ENCODE measurements around the gene SVEP1. TPM values are rescaled to one million over a fixed set of nuclear protein-coding genes. Genes with fewer than 3 reads are reported as not detected.

The SVEP1 gene
- total RNA-seq, 2 donors from 2014 or later: 12.7 to 20.0 TPM

DNA sequence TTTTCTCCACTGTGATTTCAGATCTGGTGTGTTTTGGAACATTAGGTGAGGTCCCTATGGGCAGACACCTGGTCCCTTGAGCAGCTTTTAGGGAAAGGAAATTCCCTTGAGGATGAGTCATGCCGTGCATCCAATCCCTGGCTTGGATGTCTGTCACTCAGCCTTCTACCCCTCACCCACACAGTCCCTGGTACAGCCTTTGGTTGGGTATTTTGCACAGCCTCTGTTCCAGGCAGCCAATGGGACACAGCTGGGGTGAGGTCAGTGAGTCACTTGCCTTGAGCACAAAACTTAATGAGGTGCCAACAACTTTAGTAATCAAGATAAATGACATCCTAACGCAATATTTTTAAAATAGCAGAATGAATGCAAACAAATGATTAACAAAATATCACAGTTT lies 22.7 kb upstream of the SVEP1 start:
- no peaks in the 10 kb centered on the region for H3K27me3 ChIP-seq
- H3K36me3 ChIP-seq: no peaks in the 10 kb centered on the region
- H3K9me3 ChIP-seq: no peaks in the 10 kb centered on the region
- H3K4me1 ChIP-seq: no peaks in the 10 kb centered on the region
- no peak for DNase-seq (ENCODE audit: low spot score)
- TF ChIP-seq, protein P1, sequence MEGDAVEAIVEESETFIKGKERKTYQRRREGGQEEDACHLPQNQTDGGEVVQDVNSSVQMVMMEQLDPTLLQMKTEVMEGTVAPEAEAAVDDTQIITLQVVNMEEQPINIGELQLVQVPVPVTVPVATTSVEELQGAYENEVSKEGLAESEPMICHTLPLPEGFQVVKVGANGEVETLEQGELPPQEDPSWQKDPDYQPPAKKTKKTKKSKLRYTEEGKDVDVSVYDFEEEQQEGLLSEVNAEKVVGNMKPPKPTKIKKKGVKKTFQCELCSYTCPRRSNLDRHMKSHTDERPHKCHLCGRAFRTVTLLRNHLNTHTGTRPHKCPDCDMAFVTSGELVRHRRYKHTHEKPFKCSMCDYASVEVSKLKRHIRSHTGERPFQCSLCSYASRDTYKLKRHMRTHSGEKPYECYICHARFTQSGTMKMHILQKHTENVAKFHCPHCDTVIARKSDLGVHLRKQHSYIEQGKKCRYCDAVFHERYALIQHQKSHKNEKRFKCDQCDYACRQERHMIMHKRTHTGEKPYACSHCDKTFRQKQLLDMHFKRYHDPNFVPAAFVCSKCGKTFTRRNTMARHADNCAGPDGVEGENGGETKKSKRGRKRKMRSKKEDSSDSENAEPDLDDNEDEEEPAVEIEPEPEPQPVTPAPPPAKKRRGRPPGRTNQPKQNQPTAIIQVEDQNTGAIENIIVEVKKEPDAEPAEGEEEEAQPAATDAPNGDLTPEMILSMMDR (IDR thresholded peaks at IDR 0.05): no peak
- no peak overlapping the region for H3K4me3 ChIP-seq
- no peak overlapping the region for H3K27ac ChIP-seq

DNA sequence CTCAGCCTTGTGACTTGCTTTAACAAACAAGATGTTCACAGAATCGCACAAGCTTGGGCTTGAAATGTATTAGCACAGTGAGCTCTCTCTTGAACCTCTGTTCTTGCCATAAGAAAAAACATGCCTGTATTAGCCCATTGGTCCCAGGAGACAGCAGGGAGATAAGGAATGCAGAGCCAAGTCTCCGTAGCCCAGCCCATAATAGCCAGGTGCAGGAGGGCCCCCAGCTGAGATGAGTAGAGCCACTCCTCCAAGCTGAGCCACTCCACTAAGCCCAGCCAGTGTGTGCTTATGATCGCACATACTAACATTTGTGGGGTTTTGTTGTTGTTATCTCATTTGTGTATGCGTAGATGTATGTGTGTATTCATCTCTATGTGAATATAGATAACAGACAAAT lies 21.6 kb upstream of the SVEP1 start:
- TF ChIP-seq, protein P1 (IDR thresholded peaks at IDR 0.05): no peak
- H3K4me3 ChIP-seq: no peak overlapping the region

DNA sequence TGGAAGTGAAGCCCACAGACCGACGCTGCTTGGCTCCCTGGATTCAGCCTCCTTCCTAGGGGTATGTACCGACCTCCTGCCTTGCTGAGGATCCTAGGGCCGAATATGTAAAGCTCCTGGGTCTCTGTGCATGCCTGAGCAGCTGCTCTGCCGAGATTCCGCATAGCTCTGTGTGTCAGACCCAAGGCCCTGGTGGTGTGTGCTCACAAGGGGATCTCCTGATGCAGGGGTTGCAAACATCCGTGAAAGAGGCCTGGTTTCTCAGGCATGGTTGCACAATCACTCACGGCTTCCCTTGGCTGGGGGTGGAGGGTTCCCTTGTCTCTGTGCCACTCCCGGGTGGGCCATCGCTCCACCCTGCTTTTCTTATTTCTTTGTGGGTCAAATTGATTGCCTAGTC lies 19.9 kb upstream of the SVEP1 start:
- TF ChIP-seq, protein P1 (IDR thresholded peaks at IDR 0.05): no peak
- H3K27ac ChIP-seq: no peak overlapping the region
- H3K36me3 ChIP-seq: no peaks in the 10 kb centered on the region
- H3K4me1 ChIP-seq: no peaks in the 10 kb centered on the region
- H3K4me3 ChIP-seq: no peak overlapping the region
- H3K9me3 ChIP-seq: no peaks in the 10 kb centered on the region
- no peak for DNase-seq (ENCODE audit: low spot score)
- H3K27me3 ChIP-seq: no peaks in the 10 kb centered on the region

More for the DNA sequence above, 21.6 kb upstream of the SVEP1 start:
- Histone ChIP-seq H3K9me3 (no peaks in the 10 kb centered on the region), H3K27ac (no peak overlapping the region), H3K36me3 (no peaks in the 10 kb centered on the region), H3K27me3 (no peaks in the 10 kb centered on the region), H3K4me1 (no peaks in the 10 kb centered on the region)
- DNase-seq (ENCODE audit: low spot score): no peak

DNA sequence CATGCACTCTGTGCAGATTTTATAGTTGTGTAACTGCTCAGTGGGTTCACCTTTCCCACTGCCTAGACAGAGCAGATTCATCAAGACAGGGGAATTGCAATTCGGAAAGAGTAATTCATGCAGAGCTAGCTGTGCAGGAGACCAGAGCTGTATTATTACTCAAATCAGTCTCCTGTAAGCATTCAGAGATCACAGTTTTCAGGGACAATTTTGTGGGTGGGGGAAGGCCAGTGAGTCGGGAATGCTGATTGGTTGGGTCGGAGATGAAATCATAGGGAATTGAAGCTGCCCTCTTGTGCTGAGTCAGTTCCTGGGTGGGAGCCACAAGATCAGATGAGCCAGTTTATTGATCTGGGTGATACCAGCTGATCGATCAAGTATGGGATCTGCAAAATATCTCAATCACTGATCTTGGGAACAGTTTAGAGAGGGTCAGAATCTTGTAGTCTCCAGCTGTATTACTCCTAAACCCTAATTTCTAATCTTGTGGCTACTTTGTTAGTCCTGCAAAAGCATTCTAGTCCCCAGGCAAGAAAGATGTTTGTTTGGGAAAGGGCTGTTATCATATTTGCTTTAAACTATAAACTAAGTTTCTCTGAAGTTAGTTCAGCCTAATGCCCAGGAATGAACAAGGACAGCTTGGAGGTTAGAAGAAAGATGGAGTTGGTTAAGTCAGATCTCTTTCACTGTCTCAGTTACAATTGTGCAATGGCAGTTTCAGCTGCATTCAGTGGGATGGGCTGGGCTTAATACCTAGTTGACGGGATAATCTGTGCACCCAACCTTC lies 12.7 kb upstream of the SVEP1 start:
- no peak for DNase-seq (ENCODE audit: low spot score)
- H3K36me3 ChIP-seq: no peaks in the 10 kb centered on the region
- TF ChIP-seq, protein P1 (IDR thresholded peaks at IDR 0.05): no peak
- no peak overlapping the region for H3K4me3 ChIP-seq
- H3K27ac ChIP-seq: no peak overlapping the region
- H3K27me3 ChIP-seq: no peaks in the 10 kb centered on the region
- H3K9me3 ChIP-seq: peaks cover 0 to 6% of the 10 kb centered on the region in 2 donors
- H3K4me1 ChIP-seq: no peaks in the 10 kb centered on the region

DNA sequence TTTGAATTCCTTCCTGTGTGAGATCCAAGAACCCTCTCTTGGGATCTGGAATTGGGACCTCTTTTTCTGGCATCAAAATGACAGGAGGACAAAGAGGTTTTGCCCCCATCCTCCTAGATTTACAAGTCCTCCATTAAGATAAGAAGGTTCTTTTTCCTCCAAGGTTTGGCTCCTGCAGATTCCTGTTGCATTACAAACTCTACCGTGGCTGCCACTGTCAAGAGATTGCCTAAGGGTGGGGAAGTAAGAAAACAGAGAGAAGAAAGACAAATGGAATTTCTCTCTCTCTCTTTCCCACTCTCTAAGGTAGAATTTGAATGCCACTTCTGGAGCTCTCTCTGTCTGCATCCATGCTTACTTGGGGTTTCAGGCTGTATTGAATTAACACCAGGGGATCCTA lies 12.0 kb upstream of the SVEP1 start:
- TF ChIP-seq, protein P1 (IDR thresholded peaks at IDR 0.05): no peak
- no peak for DNase-seq (ENCODE audit: low spot score)
- Histone ChIP-seq H3K9me3 (peaks cover 0 to 6% of the 10 kb centered on the region in 2 donors), H3K4me1 (no peaks in the 10 kb centered on the region), H3K27me3 (no peaks in the 10 kb centered on the region), H3K27ac (no peak overlapping the region), H3K36me3 (no peaks in the 10 kb centered on the region), H3K4me3 (no peak overlapping the region)

DNA sequence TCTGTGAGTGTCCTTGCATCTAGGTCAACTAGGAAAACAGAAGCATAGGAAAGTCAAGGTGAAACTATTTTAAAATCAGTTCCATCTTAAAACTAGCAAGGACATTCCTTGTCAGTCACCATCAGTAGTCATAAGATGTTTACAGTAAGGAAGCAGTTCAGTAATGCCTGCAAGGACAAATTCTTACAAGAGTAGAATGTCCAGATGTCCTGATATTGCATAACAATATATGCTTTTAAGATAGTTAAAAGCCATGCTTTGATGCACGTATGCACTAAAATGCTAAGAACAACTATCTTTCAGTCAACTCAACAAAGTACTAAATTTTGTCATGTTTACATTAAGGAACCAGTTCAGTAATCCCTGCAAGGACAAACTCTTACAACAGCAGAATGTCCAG lies 11.3 kb upstream of the SVEP1 start:
- Histone ChIP-seq H3K27me3 (no peaks in the 10 kb centered on the region), H3K9me3 (peaks cover 0 to 6% of the 10 kb centered on the region in 2 donors), H3K4me1 (no peaks in the 10 kb centered on the region), H3K36me3 (no peaks in the 10 kb centered on the region), H3K4me3 (no peak overlapping the region), H3K27ac (no peak overlapping the region)
- DNase-seq (ENCODE audit: low spot score): no peak
- TF ChIP-seq, protein P1 (IDR thresholded peaks at IDR 0.05): no peak

All from right atrium auricular region (tissue), 2 donors.